K562 (cell line): ENCODE data around the gene BMP6.

Experiments used
- CREBBP ChIP-seq: IDR thresholded peaks from one replicate; pipeline ENCODE4 v1.6.1; 2012; ENCODE audit warnings: low read depth, mild to moderate bottlenecking, control low read depth, inconsistent platforms, low read length
- EGR1 ChIP-seq: fragments of 450-650 bp; conservative IDR thresholded peaks from 2 replicates; pipeline ENCODE4 v1.6.1; 2017; ENCODE audit warnings: mild to moderate bottlenecking
- ETV5 ChIP-seq: sonication (generic); formaldehyde crosslinking; IDR thresholded peaks from 2 replicates; pipeline ENCODE4 v1.4.0; 2020; ENCODE audit warnings: low read depth, mild to moderate bottlenecking, missing genetic modification reagents
- JUNB ChIP-seq: fragments of 450-650 bp; formaldehyde crosslinking; conservative IDR thresholded peaks from 2 replicates; pipeline ENCODE4 v1.4.0; 2020; ENCODE audit warnings: mild to moderate bottlenecking
- XRCC5 ChIP-seq: fragments of 200-400 bp; formaldehyde crosslinking; IDR thresholded peaks from 2 replicates; pipeline ENCODE4 v1.6.1; 2017; ENCODE audit warnings: low read depth, mild to moderate bottlenecking, low read length
- TF ChIP-seq, protein P1 (sequence below), 3 experiments: IDR thresholded peaks in 2 of 3; conservative IDR thresholded peaks in 1 of 3; 2 replicates each; pipeline ENCODE4 v1.5.1; 2011 to 2012; ENCODE audit warnings: low read length in 3 of 3, mild to moderate bottlenecking in 3 of 3, control low read depth in 2 of 3, improper control_type of control experiment in 1 of 3, inconsistent platforms in 1 of 3, low read depth in 1 of 3, mixed read lengths in 1 of 3, moderate library complexity in 1 of 3; ENCODE audit not compliant: insufficient read depth in 2 of 3

DNA sequence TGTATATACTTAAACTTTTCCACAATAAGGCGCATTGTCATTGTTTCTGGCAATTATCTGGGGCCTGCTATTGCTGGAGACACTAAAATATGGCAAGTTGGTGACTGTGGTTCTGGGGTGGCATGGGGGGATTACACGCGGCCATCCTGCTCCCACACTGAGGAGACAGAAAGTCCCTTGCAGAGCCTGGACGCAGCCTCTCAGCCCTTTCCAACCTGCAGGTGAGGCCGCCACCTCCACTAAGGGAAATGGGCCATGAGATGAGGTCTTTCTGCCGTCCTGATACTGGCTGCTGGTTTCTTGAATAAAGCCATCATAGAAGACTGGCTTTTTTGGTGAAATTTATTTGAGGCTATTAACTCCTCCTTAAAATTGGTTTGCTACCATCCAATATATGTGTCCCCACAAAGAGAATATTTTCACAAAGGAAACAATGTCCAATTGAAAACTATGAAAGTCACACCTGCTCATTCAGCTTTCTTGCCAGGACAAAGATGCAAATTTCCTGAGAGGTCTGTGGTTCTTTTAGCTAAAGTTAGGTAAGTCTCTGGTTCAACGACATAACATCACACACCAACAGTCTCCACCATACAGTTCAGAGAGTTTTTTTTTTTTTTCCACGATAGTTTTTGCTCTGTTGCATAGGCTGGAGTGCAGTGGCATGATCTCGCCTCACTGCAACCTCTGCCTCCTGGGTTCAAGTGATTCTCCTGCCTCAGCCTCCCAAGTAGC lies 171.7 kb downstream of the BMP6 start:
- TF ChIP-seq CREBBP: no peak
- no peak for TF ChIP-seq XRCC5
- TF ChIP-seq, protein P1, sequence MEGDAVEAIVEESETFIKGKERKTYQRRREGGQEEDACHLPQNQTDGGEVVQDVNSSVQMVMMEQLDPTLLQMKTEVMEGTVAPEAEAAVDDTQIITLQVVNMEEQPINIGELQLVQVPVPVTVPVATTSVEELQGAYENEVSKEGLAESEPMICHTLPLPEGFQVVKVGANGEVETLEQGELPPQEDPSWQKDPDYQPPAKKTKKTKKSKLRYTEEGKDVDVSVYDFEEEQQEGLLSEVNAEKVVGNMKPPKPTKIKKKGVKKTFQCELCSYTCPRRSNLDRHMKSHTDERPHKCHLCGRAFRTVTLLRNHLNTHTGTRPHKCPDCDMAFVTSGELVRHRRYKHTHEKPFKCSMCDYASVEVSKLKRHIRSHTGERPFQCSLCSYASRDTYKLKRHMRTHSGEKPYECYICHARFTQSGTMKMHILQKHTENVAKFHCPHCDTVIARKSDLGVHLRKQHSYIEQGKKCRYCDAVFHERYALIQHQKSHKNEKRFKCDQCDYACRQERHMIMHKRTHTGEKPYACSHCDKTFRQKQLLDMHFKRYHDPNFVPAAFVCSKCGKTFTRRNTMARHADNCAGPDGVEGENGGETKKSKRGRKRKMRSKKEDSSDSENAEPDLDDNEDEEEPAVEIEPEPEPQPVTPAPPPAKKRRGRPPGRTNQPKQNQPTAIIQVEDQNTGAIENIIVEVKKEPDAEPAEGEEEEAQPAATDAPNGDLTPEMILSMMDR (IDR thresholded peaks at IDR 0.05 in 2 of 3, conservative IDR thresholded peaks at IDR 0.05 in 1 of 3; ENCODE audit: insufficient read depth in 2 of 3, low read depth in 1 of 3, low read length in 3 of 3): no peak
- no peak for TF ChIP-seq ETV5
- TF ChIP-seq EGR1: no peak
- no peak for TF ChIP-seq JUNB
